B cell (primary cell): ENCODE results near the gene CHD8. TPM values are rescaled to one million over a fixed set of nuclear protein-coding genes. Genes with fewer than 3 reads are reported as not detected.

ENCODE experiments used
- ATAC-seq: fragments of 200-7000 bp; cut with Tn5 transposase; one replicate; pipeline ENCODE4 v1.10.0; 2021; ENCODE audit warnings: low read depth, mild to moderate bottlenecking, moderate number of reproducible peaks, moderate library complexity
- CTCF ChIA-PET: fragments of 350-600 bp; sonication (Branson Sonifier 250); formaldehyde crosslinking; loops from one replicate; lab custom pipeline; 2021; ENCODE audit warnings: antibody characterized with exemption, inconsistent platforms; lab: Charles Lee
- POLR2A ChIA-PET: fragments of 350-600 bp; sonication (Branson Sonifier 250); formaldehyde crosslinking; loops from one replicate; lab custom pipeline; 2021; ENCODE audit warnings: antibody characterized with exemption; lab: Charles Lee
- DNase-seq: peaks from one replicate; pipeline ENCODE4 v3.0.0; 2013
- H2AFZ ChIP-seq: 2 replicates; pipeline ENCODE4 v1.6.1; 2012; ENCODE audit warnings: mild to moderate bottlenecking, low read depth, low read length; ENCODE audit not compliant: insufficient read depth, poor library complexity, severe bottlenecking
- H3K27ac ChIP-seq, 2 donors: 1 replicate in 1 of 2; 2 replicates in 1 of 2; pipeline ENCODE4 v1.5.1; 2012 to 2013; ENCODE audit warnings: low read length in 2 of 2, mild to moderate bottlenecking in 2 of 2, moderate library complexity in 1 of 2
- H3K27me3 ChIP-seq, 4 experiments: fragments of 200-600 bp in 1 of 4; sonication (generic) in 1 of 4; replicated peaks in 1 of 4; 1 replicate in 2 of 4; 2 replicates in 2 of 4; pipeline versions ENCODE4 v1.6.1 to v1.7.0; 2013 to 2016; ENCODE audit warnings: low read length in 3 of 4, mild to moderate bottlenecking in 2 of 4, mixed read lengths in 1 of 4, moderate library complexity in 1 of 4; ENCODE audit not compliant: insufficient read depth in 4 of 4, control insufficient read depth in 3 of 4; ENCODE audit errors: control extremely low read depth in 1 of 4
- H3K36me3 ChIP-seq, 2 experiments: replicated peaks in 1 of 2; 1 replicate in 1 of 2; 2 replicates in 1 of 2; pipeline versions ENCODE4 v1.6.1 to v1.7.1; 2013; ENCODE audit warnings: low read length in 1 of 2; ENCODE audit not compliant: insufficient read depth in 2 of 2, control insufficient read depth in 1 of 2; ENCODE audit errors: control extremely low read depth in 1 of 2, extremely low read depth in 1 of 2
- H3K4me1 ChIP-seq, 2 donors: fragments of 200-600 bp in 1 of 2; sonication (generic) in 1 of 2; 1 replicate in 1 of 2; 2 replicates in 1 of 2; pipeline versions ENCODE4 v1.5.1 to v1.6.1; 2013 to 2017; ENCODE audit warnings: low read length in 2 of 2; ENCODE audit not compliant: control insufficient read depth in 2 of 2, insufficient read depth in 2 of 2
- H3K4me2 ChIP-seq: replicated peaks from 2 replicates; pipeline ENCODE3; 2012; ENCODE audit warnings: mild to moderate bottlenecking, low read depth, low read length; ENCODE audit not compliant: poor library complexity, severe bottlenecking
- H3K4me3 ChIP-seq, 5 experiments: fragments of 200-600 bp in 1 of 5; sonication (generic) in 1 of 5; 1 replicate in 3 of 5; 2 replicates in 2 of 5; pipeline versions ENCODE4 v1.5.1 to v1.7.0; 2011 to 2016; ENCODE audit warnings: low read length in 4 of 5, mild to moderate bottlenecking in 4 of 5, low read depth in 2 of 5, control low read depth in 1 of 5, moderate library complexity in 1 of 5; ENCODE audit not compliant: insufficient read depth in 1 of 5; ENCODE audit errors: control extremely low read depth in 1 of 5, extremely low read depth in 1 of 5
- H3K79me2 ChIP-seq: fragments of 200-600 bp; sonication (generic); one replicate; pipeline ENCODE4 v1.6.0; 2016; ENCODE audit warnings: low read length; ENCODE audit not compliant: control insufficient read depth, insufficient read depth
- H3K9ac ChIP-seq: fragments of 200-600 bp; sonication (generic); 2 replicates; pipeline ENCODE4 v1.6.1; 2017; ENCODE audit warnings: mild to moderate bottlenecking, low read length, moderate library complexity
- H3K9me3 ChIP-seq, 3 donors: one replicate each; pipeline versions ENCODE4 v1.6.1 to v1.7.1; 2013; ENCODE audit warnings: low read length in 2 of 3; ENCODE audit not compliant: control insufficient read depth in 2 of 3, insufficient read depth in 1 of 3; ENCODE audit errors: control extremely low read depth in 1 of 3
- H4K20me1 ChIP-seq: 2 replicates; pipeline ENCODE4 v1.6.0; 2012; ENCODE audit warnings: mild to moderate bottlenecking, low read length; ENCODE audit not compliant: insufficient read depth, control insufficient read depth, poor library complexity, severe bottlenecking
- H3K27ac Mint-ChIP-seq: one replicate; pipeline ENCODE4 v1.8.0; 2021; ENCODE audit warnings: mixed read lengths
- H3K27me3 Mint-ChIP-seq: one replicate; pipeline ENCODE4 v1.8.0; 2021; ENCODE audit warnings: mixed read lengths
- H3K4me1 Mint-ChIP-seq: one replicate; pipeline ENCODE4 v1.8.0; 2021; ENCODE audit warnings: mixed read lengths
- H3K4me3 Mint-ChIP-seq: one replicate; pipeline ENCODE4 v1.8.0; 2021; ENCODE audit warnings: mixed read lengths
- H3K9me3 Mint-ChIP-seq: one replicate; pipeline ENCODE4 v1.8.0; 2022; ENCODE audit warnings: mixed read lengths; ENCODE audit not compliant: insufficient read depth
- CTCF ChIP-seq: fragments of 200-600 bp; IDR thresholded peaks from one replicate; pipeline ENCODE4 v1.8.0; 2022; ENCODE audit warnings: antibody characterized with exemption, mild to moderate bottlenecking
- EZH2 ChIP-seq: IDR thresholded peaks from 2 replicates; pipeline ENCODE4 v1.6.1; 2012; ENCODE audit warnings: borderline replicate concordance, low read depth, mild to moderate bottlenecking, moderate library complexity, low read length; ENCODE audit not compliant: insufficient read depth, poor library complexity, severe bottlenecking
- WGBS: methylation state at CpG from one replicate; pipeline ENCODE4 v1.1.5; 2013; ENCODE audit warnings: missing lambda C conversion rate; ENCODE audit not compliant: insufficient coverage; 5-methylcytosine and 5-hydroxymethylcytosine counted together
- intact Hi-C: fragments of 100-400 bp; cut with micrococcal nuclease; formaldehyde crosslinking; loops from one replicate; pipeline ENCODE4 v1.10.0; 2022
- polyA plus RNA-seq: library from polyadenylated mRNA; depleted of rRNA; stranded (reverse); fragments of >200 nt; gene quantifications from 2 replicates; pipeline ENCODE4 v1.2.3, GENCODE V29; 2012
- total RNA-seq, 2 donors: library from RNA; stranded (reverse); fragments of 120-200 nt in 1 of 2; gene quantifications; 1 replicate in 1 of 2; 2 replicates in 1 of 2; pipeline versions ENCODE4 v1.2.3 to v1.2.4, GENCODE V29; 2013 to 2022

The CHD8 gene
- total and polyA plus RNA-seq, 2 donors (not counting 1 experiment from before 2014, with no cell fraction given), result 43.5 to 155 TPM

- no peak for ATAC-seq
- intact Hi-C loops, result no loop called here
- H3K4me3 ChIP-seq, result no peak overlapping the region
- peaks cover 24% of the 10 kb centered on the region for H3K79me2 ChIP-seq
- ChIA-PET CTCF (interaction anchor here (1.1 kb wide), 1 partner anchor 129 kb away, joined by 4 read pairs; no protein-coding TSS in a partner anchor), POLR2A (no interaction called here)
- no peaks in the 10 kb centered on the region for H3K9me3 Mint-ChIP-seq
- WGBS, result 82% methylated on average over 3 of the region's 4 CpGs
- no peak overlapping the region for H3K27ac Mint-ChIP-seq
- H3K27ac ChIP-seq, result no peak overlapping the region
- H4K20me1 ChIP-seq, result peaks cover 9% of the 10 kb centered on the region
- H3K4me3 Mint-ChIP-seq, result no peak overlapping the region
- no peak overlapping the region for H3K4me2 ChIP-seq
- H3K4me1 Mint-ChIP-seq, result peaks cover 3% of the 10 kb centered on the region
- TF ChIP-seq CTCF (no peak), EZH2 (no peak)
- H2AFZ ChIP-seq, result no peak overlapping the region
- H3K9me3 ChIP-seq, result no peaks in the 10 kb centered on the region
- H3K36me3 ChIP-seq, result peaks cover 0 to 74% of the 10 kb centered on the region in 2 experiments
- no peak overlapping the region for H3K9ac ChIP-seq
- no peak for DNase-seq
- H3K27me3 ChIP-seq, result no peaks in the 10 kb centered on the region
- H3K27me3 Mint-ChIP-seq, result no peaks in the 10 kb centered on the region
- no peaks in the 10 kb centered on the region for H3K4me1 ChIP-seq
These were observed 85.8 kb downstream of the CHD8 start for GRCh38 chr14:21369949-21370679.

- CTCF ChIA-PET, result no interaction called here
- WGBS, result 100% methylated on average over 1 of the region's 6 CpGs
- no peaks in the 10 kb centered on the region for H3K9me3 ChIP-seq
- TF ChIP-seq EZH2 (no peak), CTCF (no peak)
- Mint-ChIP-seq H3K4me3 (no peak overlapping the region), H3K4me1 (peaks cover 3% of the 10 kb centered on the region), H3K27ac (no peak overlapping the region), H3K27me3 (no peaks in the 10 kb centered on the region), H3K9me3 (no peaks in the 10 kb centered on the region)
- H3K9ac ChIP-seq, result no peak overlapping the region
- POLR2A ChIA-PET, result interaction anchor here (0.6 kb wide), 1 partner anchor 13 kb away, joined by 4 read pairs; no protein-coding TSS in a partner anchor
- no peaks in the 10 kb centered on the region for H4K20me1 ChIP-seq
- no peaks in the 10 kb centered on the region for H3K27me3 ChIP-seq
- no peak for ATAC-seq
- intact Hi-C loops, result no loop called here
- DNase-seq, result no peak
- H3K27ac ChIP-seq, result no peak overlapping the region
- peaks cover 10 to 95% of the 10 kb centered on the region in 2 experiments for H3K36me3 ChIP-seq
- H3K4me1 ChIP-seq, result no peaks in the 10 kb centered on the region
- H3K4me2 ChIP-seq, result no peak overlapping the region
- peaks cover 16% of the 10 kb centered on the region for H3K79me2 ChIP-seq
- H2AFZ ChIP-seq, result no peak overlapping the region
- no peak overlapping the region for H3K4me3 ChIP-seq
These were observed 88.3 kb downstream of the CHD8 start for GRCh38 chr14:21367582-21368144.
